Measurements from ENCODE around the gene NFATC2.

- TF ChIP-seq, protein P1, sequence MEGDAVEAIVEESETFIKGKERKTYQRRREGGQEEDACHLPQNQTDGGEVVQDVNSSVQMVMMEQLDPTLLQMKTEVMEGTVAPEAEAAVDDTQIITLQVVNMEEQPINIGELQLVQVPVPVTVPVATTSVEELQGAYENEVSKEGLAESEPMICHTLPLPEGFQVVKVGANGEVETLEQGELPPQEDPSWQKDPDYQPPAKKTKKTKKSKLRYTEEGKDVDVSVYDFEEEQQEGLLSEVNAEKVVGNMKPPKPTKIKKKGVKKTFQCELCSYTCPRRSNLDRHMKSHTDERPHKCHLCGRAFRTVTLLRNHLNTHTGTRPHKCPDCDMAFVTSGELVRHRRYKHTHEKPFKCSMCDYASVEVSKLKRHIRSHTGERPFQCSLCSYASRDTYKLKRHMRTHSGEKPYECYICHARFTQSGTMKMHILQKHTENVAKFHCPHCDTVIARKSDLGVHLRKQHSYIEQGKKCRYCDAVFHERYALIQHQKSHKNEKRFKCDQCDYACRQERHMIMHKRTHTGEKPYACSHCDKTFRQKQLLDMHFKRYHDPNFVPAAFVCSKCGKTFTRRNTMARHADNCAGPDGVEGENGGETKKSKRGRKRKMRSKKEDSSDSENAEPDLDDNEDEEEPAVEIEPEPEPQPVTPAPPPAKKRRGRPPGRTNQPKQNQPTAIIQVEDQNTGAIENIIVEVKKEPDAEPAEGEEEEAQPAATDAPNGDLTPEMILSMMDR (conservative IDR thresholded peaks at IDR 0.05; ENCODE audit: low read depth, low read length): no peak
- no peak for TF ChIP-seq POLR2A (IDR thresholded peaks at IDR 0.05; ENCODE audit: low read depth, low read length)
Observed at GRCh38 chr20:51392614-51393186, 149.8 kb downstream of the NFATC2 start.

Data from IMR-90 (cell line).